Fibroblast of lung (primary cell): ENCODE data around the gene SIGLEC6. TPM values are rescaled to one million over a fixed set of nuclear protein-coding genes. Genes with fewer than 3 reads are reported as not detected.

ENCODE experiments used
- DNase-seq, 2 donors: peaks; one replicate each; pipeline versions ENCODE4 v3.0.0 to v3.0.0-alpha.2; 2010; ENCODE audit warnings: low read depth in 2 of 2
- H2AFZ ChIP-seq: 2 replicates; pipeline ENCODE4 v1.5.1; 2012; ENCODE audit warnings: low read length, control low read depth, inconsistent platforms
- H3K27ac ChIP-seq: 2 replicates; pipeline ENCODE4 v1.5.1; 2011; ENCODE audit warnings: low read length, control low read depth; ENCODE audit not compliant: insufficient read depth
- H3K27me3 ChIP-seq: 2 replicates; pipeline ENCODE4 v1.5.1; 2011; ENCODE audit warnings: mild to moderate bottlenecking, low read length; ENCODE audit not compliant: control insufficient read depth, insufficient read depth
- H3K36me3 ChIP-seq: 2 replicates; pipeline ENCODE4 v1.5.1; 2011; ENCODE audit warnings: low read length; ENCODE audit not compliant: control insufficient read depth, insufficient read depth
- H3K4me1 ChIP-seq: 2 replicates; pipeline ENCODE4 v1.5.1; 2011; ENCODE audit warnings: low read length; ENCODE audit not compliant: control insufficient read depth, insufficient read depth; ENCODE audit errors: extremely low read depth
- H3K4me2 ChIP-seq: 2 replicates; pipeline ENCODE4 v1.5.1; 2011; ENCODE audit warnings: low read length, control low read depth; ENCODE audit not compliant: insufficient read depth; ENCODE audit errors: extremely low read depth
- H3K4me3 ChIP-seq, 4 experiments: fragments of 200-600 bp in 1 of 4; sonication (generic) in 1 of 4; replicated peaks in 1 of 4; 2 replicates each; pipeline ENCODE4 v1.5.1; 2011 to 2016; ENCODE audit warnings: low read length in 4 of 4, low read depth in 3 of 4, mild to moderate bottlenecking in 3 of 4, control low read depth in 2 of 4, inconsistent platforms in 1 of 4, mixed read lengths in 1 of 4; ENCODE audit not compliant: insufficient read depth in 1 of 4; ENCODE audit errors: control extremely low read depth in 1 of 4
- H3K79me2 ChIP-seq: 2 replicates; pipeline ENCODE4 v1.5.1; 2012; ENCODE audit warnings: mild to moderate bottlenecking, low read length, inconsistent platforms; ENCODE audit not compliant: control insufficient read depth, insufficient read depth
- H3K9ac ChIP-seq: 2 replicates; pipeline ENCODE4 v1.5.1; 2011; ENCODE audit warnings: mild to moderate bottlenecking, low read length, control low read depth; ENCODE audit not compliant: insufficient read depth
- H3K9me3 ChIP-seq: 2 replicates; pipeline ENCODE4 v1.5.1; 2012; ENCODE audit warnings: low read depth, low read length; ENCODE audit not compliant: control insufficient read depth, insufficient read depth
- H4K20me1 ChIP-seq: 2 replicates; pipeline ENCODE4 v1.5.1; 2011; ENCODE audit warnings: low read length; ENCODE audit not compliant: control insufficient read depth, insufficient read depth; ENCODE audit errors: extremely low read depth
- CTCF ChIP-seq, 2 donors: IDR thresholded peaks in 1 of 2; conservative IDR thresholded peaks in 1 of 2; 1 replicate in 1 of 2; 2 replicates in 1 of 2; pipeline ENCODE4 v1.5.1; 2011 to 2012; ENCODE audit warnings: low read length in 2 of 2, control low read depth in 1 of 2, inconsistent platforms in 1 of 2, low read depth in 1 of 2, mild to moderate bottlenecking in 1 of 2
- EZH2 ChIP-seq: IDR thresholded peaks from 2 replicates; pipeline ENCODE4 v1.5.1; 2012; ENCODE audit warnings: low read length, control low read depth, mild to moderate bottlenecking; ENCODE audit errors: missing control alignments
- polyA plus RNA-seq, 2 donors: library from polyadenylated mRNA; depleted of rRNA in 1 of 2; stranded (reverse) in 1 of 2; unstranded in 1 of 2; fragments of >200 nt; gene quantifications; 2 replicates each; pipeline ENCODE4 v1.2.1, GENCODE V29; 2011 to 2012; ENCODE audit warnings: missing spikeins in 1 of 2
- total RNA-seq: library from RNA; depleted of rRNA; stranded (reverse); fragments of >200 nt; gene quantifications from 2 replicates; pipeline ENCODE4 v1.2.1, GENCODE V29; 2014

Gene SIGLEC6
- total and polyA plus RNA-seq, 2 donors (not counting 1 experiment from before 2014, with no cell fraction given), result not detected

- Histone ChIP-seq H3K9me3 (no peaks in the 10 kb centered on the region), H3K9ac (no peak overlapping the region), H3K4me3 (no peak overlapping the region), H3K79me2 (no peaks in the 10 kb centered on the region), H4K20me1 (no peaks in the 10 kb centered on the region), H3K36me3 (no peaks in the 10 kb centered on the region), H3K4me2 (no peak overlapping the region), H3K27ac (no peak overlapping the region), H3K4me1 (no peaks in the 10 kb centered on the region), H3K27me3 (no peaks in the 10 kb centered on the region), H2AFZ (no peak overlapping the region)
- no peak for DNase-seq
- TF ChIP-seq EZH2 (no peak), CTCF (conservative IDR thresholded peaks at IDR 0.05 in 1 of 2, IDR thresholded peaks at IDR 0.05 in 1 of 2; ENCODE audit: low read depth in 1 of 2, low read length in 2 of 2) (no peak)
These were observed 9.7 kb downstream of the SIGLEC6 start for GRCh38 chr19:51521781-51522180.

DNA sequence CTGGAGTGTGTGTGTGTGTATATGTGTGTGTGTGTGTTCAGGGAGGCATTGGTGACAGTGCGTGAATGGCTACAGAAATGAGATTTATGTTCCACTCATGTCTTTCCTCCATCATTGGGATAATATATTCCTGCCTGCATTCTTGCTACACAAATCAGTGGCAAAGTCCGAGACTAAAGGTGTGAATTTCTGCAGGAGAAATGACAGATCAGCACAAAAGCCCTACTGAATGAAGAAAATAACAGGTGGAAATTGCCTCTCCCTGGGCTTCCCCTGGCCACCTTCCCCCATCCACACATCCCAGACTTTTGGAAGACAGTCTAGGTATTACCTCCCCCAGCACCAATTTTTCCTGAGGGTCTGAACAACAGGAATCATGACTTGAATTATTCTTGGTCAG, 10.1 kb downstream of the SIGLEC6 start:
- TF ChIP-seq CTCF (conservative IDR thresholded peaks at IDR 0.05 in 1 of 2, IDR thresholded peaks at IDR 0.05 in 1 of 2; ENCODE audit: low read depth in 1 of 2, low read length in 2 of 2) (no peak), EZH2 (no peak)
- Histone ChIP-seq H2AFZ (no peak overlapping the region), H4K20me1 (no peaks in the 10 kb centered on the region)

GRCh38 chr19:51520728-51521127, 10.7 kb downstream of the SIGLEC6 start:
- no peak overlapping the region for H3K4me2 ChIP-seq

More for the DNA sequence above, 10.1 kb downstream of the SIGLEC6 start:
- Histone ChIP-seq H3K4me1 (no peaks in the 10 kb centered on the region), H3K9me3 (no peaks in the 10 kb centered on the region), H3K4me2 (no peak overlapping the region), H3K36me3 (no peaks in the 10 kb centered on the region), H3K79me2 (no peaks in the 10 kb centered on the region), H3K4me3 (no peak overlapping the region), H3K9ac (no peak overlapping the region), H3K27ac (no peak overlapping the region), H3K27me3 (no peaks in the 10 kb centered on the region)
- no peak for DNase-seq

More at GRCh38 chr19:51520728-51521127, 10.7 kb downstream of the SIGLEC6 start:
- Histone ChIP-seq H4K20me1 (no peaks in the 10 kb centered on the region), H3K79me2 (no peaks in the 10 kb centered on the region), H3K27ac (no peak overlapping the region), H3K27me3 (no peaks in the 10 kb centered on the region), H2AFZ (no peak overlapping the region), H3K9me3 (no peaks in the 10 kb centered on the region), H3K9ac (no peak overlapping the region), H3K36me3 (no peaks in the 10 kb centered on the region), H3K4me3 (no peak overlapping the region), H3K4me1 (no peaks in the 10 kb centered on the region)
- no peak for TF ChIP-seq EZH2
- no peak for TF ChIP-seq CTCF (conservative IDR thresholded peaks at IDR 0.05 in 1 of 2, IDR thresholded peaks at IDR 0.05 in 1 of 2; ENCODE audit: low read depth in 1 of 2, low read length in 2 of 2)
- no peak for DNase-seq
